GM21526 (cell line): ENCODE data around the gene UNC93A.
"Not testable (repeated sequence)": the region's sequence is repeated elsewhere in the genome, so short reads cannot be mapped to it uniquely, and the experiment has no call there.

Source experiments
- ATAC-seq: cut with Tn5 transposase; IDR thresholded peaks from one replicate; pipeline ENCODE4 v1.9.1; 2021; ENCODE audit warnings: moderate library complexity; ENCODE audit not compliant: unreplicated experiment, low FRiP score

UNC93A gene

GRCh38 chr6:167336844-167337630 is 45.9 kb downstream of the UNC93A start:
- no peak for ATAC-seq

GRCh38 chr6:167337675-167338449 is 46.7 kb downstream of the UNC93A start:
- no peak for ATAC-seq

GRCh38 chr6:167338541-167339117 is 47.5 kb downstream of the UNC93A start:
- no peak for ATAC-seq

GRCh38 chr6:167341038-167341583 is 50.0 kb downstream of the UNC93A start:
- no peak for ATAC-seq

- ATAC-seq = no peak
Measured at GRCh38 chr6:167341665-167342655, 50.8 kb downstream of the UNC93A start.

GRCh38 chr6:167342879-167343610 is 51.9 kb downstream of the UNC93A start:
- ATAC-seq = no peak

- ATAC-seq = no peak
Measured at GRCh38 chr6:167345348-167345747, 54.2 kb downstream of the UNC93A start.

- ATAC-seq = no peak
Measured at GRCh38 chr6:167345960-167346359, 54.8 kb downstream of the UNC93A start.

- no peak for ATAC-seq
Measured at GRCh38 chr6:167347226-167347625, 56.1 kb downstream of the UNC93A start.

GRCh38 chr6:167349631-167350274 is 58.6 kb downstream of the UNC93A start:
- ATAC-seq = no peak

- no peak for ATAC-seq
Measured at GRCh38 chr6:167350275-167350696, 59.2 kb downstream of the UNC93A start.

GRCh38 chr6:167350731-167351655 is 59.9 kb downstream of the UNC93A start:
- ATAC-seq = peak; percentile 69

- ATAC-seq = peak; percentile 56
Measured at GRCh38 chr6:167351656-167352345, 60.7 kb downstream of the UNC93A start.

- no peak for ATAC-seq
Measured at GRCh38 chr6:167356874-167357273, 65.8 kb downstream of the UNC93A start.

GRCh38 chr6:167358394-167358793 is 67.3 kb downstream of the UNC93A start:
- not testable (repeated sequence) for ATAC-seq

- not testable (repeated sequence) for ATAC-seq
Measured at GRCh38 chr6:167361170-167361569, 70.1 kb downstream of the UNC93A start.
